ENCODE data around the gene IRX4. TPM values are rescaled to one million over a fixed set of nuclear protein-coding genes. Genes with fewer than 3 reads are reported as not detected.

IRX4 gene
- total RNA-seq, 1 experiment from 2014 or later, result 16.5 TPM

DNA sequence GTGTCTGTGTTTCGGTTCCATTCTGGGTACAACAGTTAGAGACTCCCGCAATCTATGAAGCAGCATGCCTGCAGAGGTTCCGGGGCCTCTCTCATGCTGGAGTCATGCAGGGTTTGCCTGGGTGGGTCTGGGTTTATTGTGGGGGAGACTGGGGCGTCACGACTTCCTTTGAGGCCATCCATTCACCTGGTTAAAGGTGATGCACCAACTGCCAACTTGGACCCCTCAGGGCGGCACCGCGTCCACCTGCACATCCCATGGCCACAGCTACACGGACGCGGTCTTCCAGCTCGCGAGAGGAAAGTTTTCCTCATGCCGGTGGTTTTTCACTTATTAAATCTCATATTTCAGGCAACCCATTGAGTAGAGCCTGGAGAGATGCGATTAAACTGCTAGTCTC lies 30.9 kb upstream of the IRX4 start:
- no peaks in the 10 kb centered on the region for H3K27me3 ChIP-seq (ENCODE audit: insufficient read depth, low read length)
- intact Hi-C loops (cut with micrococcal nuclease), result no loop called here
- ChIA-PET RAD21 (ENCODE audit: low non-redundant PET in 1 of 2, low total read pairs in 2 of 2, uncharacterized antibody in 2 of 2, unreplicated experiment in 2 of 2) (no interaction called here), POLR2A (no interaction called here), CTCF (no interaction called here)
- ATAC-seq, result no peak
- H3K79me2 ChIP-seq (ENCODE audit: insufficient read depth, low read length), result no peaks in the 10 kb centered on the region
- H3K27ac ChIP-seq (ENCODE audit: low read depth, low read length), result no peak overlapping the region
- H3K4me1 ChIP-seq (ENCODE audit: control insufficient read depth in 1 of 2, insufficient read depth in 2 of 2, low read length in 2 of 2), result no peaks in the 10 kb centered on the region
- no peak overlapping the region for H2AFZ ChIP-seq (ENCODE audit: low read depth, low read length, poor library complexity, severe bottlenecking)
- H4K20me1 ChIP-seq (ENCODE audit: insufficient read depth), result no peaks in the 10 kb centered on the region
- no peak for DNase-seq (ENCODE audit: low read depth, low spot score)
- H3K9ac ChIP-seq (ENCODE audit: low read length), result no peak overlapping the region
- H3K9me2 ChIP-seq (ENCODE audit: insufficient read depth), result no peaks in the 10 kb centered on the region
- no TSS peak for BruUV-seq (replicated peaks)
- TF ChIP-seq RAD21 (IDR thresholded peaks at IDR 0.05; ENCODE audit: low read depth) (no peak), FOSL1 (IDR thresholded peaks at IDR 0.05; ENCODE audit: low read depth) (no peak), SRF (IDR thresholded peaks at IDR 0.05; ENCODE audit: low read depth) (no peak), EGR1 (IDR thresholded peaks at IDR 0.05; ENCODE audit: low read depth) (no peak), ZFX (IDR thresholded peaks at IDR 0.05) (no peak), POLR2AphosphoS5 (IDR thresholded peaks at IDR 0.05; ENCODE audit: low read depth, low read length) (no peak), EZH2phosphoT487 (IDR thresholded peaks at IDR 0.05; ENCODE audit: borderline replicate concordance) (no peak), SIN3A (IDR thresholded peaks at IDR 0.05; ENCODE audit: low read depth) (no peak)
- H3K4me3 ChIP-seq (replicated peaks in 1 of 2; ENCODE audit: low read depth in 1 of 2, low read length in 2 of 2), result no peak overlapping the region
- H3K36me3 ChIP-seq (ENCODE audit: control insufficient read depth in 1 of 2, insufficient read depth in 2 of 2, low read length in 2 of 2), result no peaks in the 10 kb centered on the region
- no peaks in the 10 kb centered on the region for H3K9me3 ChIP-seq (ENCODE audit: control insufficient read depth in 1 of 2, insufficient read depth in 1 of 2, low read depth in 1 of 2, low read length in 2 of 2)
- H3K4me2 ChIP-seq (ENCODE audit: low read length), result no peak overlapping the region

- Histone ChIP-seq H3K9me2 (ENCODE audit: insufficient read depth) (no peaks in the 10 kb centered on the region), H3K9ac (ENCODE audit: low read length) (no peak overlapping the region), H2AFZ (ENCODE audit: low read depth, low read length, poor library complexity, severe bottlenecking) (no peak overlapping the region), H3K79me2 (ENCODE audit: insufficient read depth, low read length) (no peaks in the 10 kb centered on the region), H3K9me3 (ENCODE audit: control insufficient read depth in 1 of 2, insufficient read depth in 1 of 2, low read depth in 1 of 2, low read length in 2 of 2) (no peaks in the 10 kb centered on the region), H3K27me3 (ENCODE audit: insufficient read depth, low read length) (no peaks in the 10 kb centered on the region), H3K4me2 (ENCODE audit: low read length) (no peak overlapping the region), H3K4me3 (replicated peaks in 1 of 2; ENCODE audit: low read depth in 1 of 2, low read length in 2 of 2) (no peak overlapping the region), H4K20me1 (ENCODE audit: insufficient read depth) (no peaks in the 10 kb centered on the region), H3K4me1 (ENCODE audit: control insufficient read depth in 1 of 2, insufficient read depth in 2 of 2, low read length in 2 of 2) (no peaks in the 10 kb centered on the region), H3K27ac (ENCODE audit: low read depth, low read length) (no peak overlapping the region), H3K36me3 (ENCODE audit: control insufficient read depth in 1 of 2, insufficient read depth in 2 of 2, low read length in 2 of 2) (no peaks in the 10 kb centered on the region)
- POLR2A ChIA-PET, result no interaction called here
- BruUV-seq (replicated peaks), result no TSS peak
- intact Hi-C loops (cut with micrococcal nuclease), result no loop called here
- ATAC-seq, result no peak
- CTCF ChIA-PET, result no interaction called here
- RAD21 ChIA-PET (ENCODE audit: low non-redundant PET in 1 of 2, low total read pairs in 2 of 2, uncharacterized antibody in 2 of 2, unreplicated experiment in 2 of 2), result no interaction called here
- no peak for DNase-seq (ENCODE audit: low read depth, low spot score)
- no peak for TF ChIP-seq RAD21 (IDR thresholded peaks at IDR 0.05; ENCODE audit: low read depth)
- TF ChIP-seq, protein P1, sequence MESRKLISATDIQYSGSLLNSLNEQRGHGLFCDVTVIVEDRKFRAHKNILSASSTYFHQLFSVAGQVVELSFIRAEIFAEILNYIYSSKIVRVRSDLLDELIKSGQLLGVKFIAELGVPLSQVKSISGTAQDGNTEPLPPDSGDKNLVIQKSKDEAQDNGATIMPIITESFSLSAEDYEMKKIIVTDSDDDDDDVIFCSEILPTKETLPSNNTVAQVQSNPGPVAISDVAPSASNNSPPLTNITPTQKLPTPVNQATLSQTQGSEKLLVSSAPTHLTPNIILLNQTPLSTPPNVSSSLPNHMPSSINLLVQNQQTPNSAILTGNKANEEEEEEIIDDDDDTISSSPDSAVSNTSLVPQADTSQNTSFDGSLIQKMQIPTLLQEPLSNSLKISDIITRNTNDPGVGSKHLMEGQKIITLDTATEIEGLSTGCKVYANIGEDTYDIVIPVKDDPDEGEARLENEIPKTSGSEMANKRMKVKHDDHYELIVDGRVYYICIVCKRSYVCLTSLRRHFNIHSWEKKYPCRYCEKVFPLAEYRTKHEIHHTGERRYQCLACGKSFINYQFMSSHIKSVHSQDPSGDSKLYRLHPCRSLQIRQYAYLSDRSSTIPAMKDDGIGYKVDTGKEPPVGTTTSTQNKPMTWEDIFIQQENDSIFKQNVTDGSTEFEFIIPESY (IDR thresholded peaks at IDR 0.05; ENCODE audit: extremely low read depth, insufficient replicate concordance, low read length), result no peak
- no peak for TF ChIP-seq CBX3 (IDR thresholded peaks at IDR 0.05; ENCODE audit: low read depth)
- TF ChIP-seq JUND (IDR thresholded peaks at IDR 0.05), result no peak
- TF ChIP-seq, protein P2, sequence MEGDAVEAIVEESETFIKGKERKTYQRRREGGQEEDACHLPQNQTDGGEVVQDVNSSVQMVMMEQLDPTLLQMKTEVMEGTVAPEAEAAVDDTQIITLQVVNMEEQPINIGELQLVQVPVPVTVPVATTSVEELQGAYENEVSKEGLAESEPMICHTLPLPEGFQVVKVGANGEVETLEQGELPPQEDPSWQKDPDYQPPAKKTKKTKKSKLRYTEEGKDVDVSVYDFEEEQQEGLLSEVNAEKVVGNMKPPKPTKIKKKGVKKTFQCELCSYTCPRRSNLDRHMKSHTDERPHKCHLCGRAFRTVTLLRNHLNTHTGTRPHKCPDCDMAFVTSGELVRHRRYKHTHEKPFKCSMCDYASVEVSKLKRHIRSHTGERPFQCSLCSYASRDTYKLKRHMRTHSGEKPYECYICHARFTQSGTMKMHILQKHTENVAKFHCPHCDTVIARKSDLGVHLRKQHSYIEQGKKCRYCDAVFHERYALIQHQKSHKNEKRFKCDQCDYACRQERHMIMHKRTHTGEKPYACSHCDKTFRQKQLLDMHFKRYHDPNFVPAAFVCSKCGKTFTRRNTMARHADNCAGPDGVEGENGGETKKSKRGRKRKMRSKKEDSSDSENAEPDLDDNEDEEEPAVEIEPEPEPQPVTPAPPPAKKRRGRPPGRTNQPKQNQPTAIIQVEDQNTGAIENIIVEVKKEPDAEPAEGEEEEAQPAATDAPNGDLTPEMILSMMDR (IDR thresholded peaks at IDR 0.05 in 2 of 3, conservative IDR thresholded peaks at IDR 0.05 in 1 of 3; ENCODE audit: borderline replicate concordance in 1 of 3, insufficient read depth in 1 of 3, low read depth in 2 of 3, low read length in 2 of 3), result no peak
- no peak for TF ChIP-seq POLR2AphosphoS5 (IDR thresholded peaks at IDR 0.05; ENCODE audit: low read depth, low read length)
- TF ChIP-seq EZH2phosphoT487 (IDR thresholded peaks at IDR 0.05; ENCODE audit: borderline replicate concordance), result no peak
- TF ChIP-seq ATF3 (IDR thresholded peaks at IDR 0.05), result no peak
- no peak for TF ChIP-seq YY1 (IDR thresholded peaks at IDR 0.05; ENCODE audit: extremely low read depth, insufficient replicate concordance, low read depth, low read length)
- no peak for TF ChIP-seq SIN3A (IDR thresholded peaks at IDR 0.05; ENCODE audit: low read depth)
- no peak for TF ChIP-seq MAX (IDR thresholded peaks at IDR 0.05)
- TF ChIP-seq TCF7L2 (IDR thresholded peaks at IDR 0.05; ENCODE audit: borderline replicate concordance, extremely low read depth, insufficient read depth, insufficient read length), result no peak
- no peak for TF ChIP-seq ZNF274 (IDR thresholded peaks at IDR 0.05; ENCODE audit: low read depth, low read length)
- no peak for TF ChIP-seq SRF (IDR thresholded peaks at IDR 0.05; ENCODE audit: low read depth)
Measured at GRCh38 chr5:1912951-1913565, 30.3 kb upstream of the IRX4 start.

Data from HCT116 (cell line).